ENCODE results near the gene PTTG2.
"Not testable (repeated sequence)": the region's sequence is repeated elsewhere in the genome, so short reads cannot be mapped to it uniquely, and the experiment has no call there.

The PTTG2 gene

DNA sequence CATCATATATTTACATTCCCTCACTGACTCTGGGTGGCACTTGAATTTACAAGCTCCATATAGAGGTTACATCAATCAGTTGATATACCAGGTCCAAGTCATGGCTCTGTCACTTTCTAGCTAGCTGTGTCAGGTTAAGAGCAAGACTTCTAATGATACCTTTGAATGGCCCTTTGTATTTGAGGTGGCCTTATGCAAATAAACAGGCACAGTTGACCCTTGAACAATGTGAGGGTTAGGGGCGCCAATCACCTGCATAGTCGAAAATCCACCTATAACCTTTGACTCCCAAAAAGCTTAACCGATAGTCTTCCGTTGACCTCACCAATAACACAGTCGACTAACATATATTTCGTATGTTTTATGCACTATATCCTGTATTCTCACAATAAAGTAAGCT, 1.3 kb upstream of the PTTG2 start:
- no peak for DNase-seq

DNA sequence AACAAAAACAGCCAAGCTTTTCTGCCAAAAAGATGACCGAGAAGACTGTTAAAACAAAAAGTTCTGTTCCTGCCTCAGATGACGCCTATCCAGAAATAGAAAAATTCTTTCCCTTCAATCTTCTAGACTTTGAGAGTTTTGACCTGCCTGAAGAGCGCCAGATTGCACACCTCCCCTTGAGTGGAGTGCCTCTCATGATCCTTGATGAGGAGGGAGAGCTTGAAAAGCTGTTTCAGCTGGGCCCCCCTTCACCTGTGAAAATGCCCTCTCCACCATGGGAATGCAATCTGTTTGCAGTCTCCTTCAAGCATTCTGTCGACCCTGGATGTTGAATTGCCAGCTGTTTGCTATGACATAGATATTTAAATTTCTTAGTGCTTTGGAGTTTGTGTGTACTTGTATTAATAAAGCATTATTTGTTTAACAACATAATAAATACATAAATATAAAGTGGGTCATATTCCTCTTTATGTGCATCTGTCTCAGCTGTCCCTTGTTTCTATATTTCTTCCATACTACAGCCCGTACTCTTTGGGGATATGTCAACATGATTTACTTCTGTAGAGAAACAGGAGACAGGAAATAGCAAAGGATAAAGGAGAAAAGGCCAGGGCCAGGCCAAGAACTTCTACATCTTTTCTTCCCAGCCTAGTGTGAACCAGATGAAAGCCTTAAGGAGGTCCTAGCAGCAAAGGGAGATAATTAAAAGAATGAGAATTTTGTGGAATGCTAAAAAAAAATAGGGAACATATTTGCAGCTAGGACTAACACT, 667 bp downstream of the PTTG2 start:
- no peak for DNase-seq

DNA sequence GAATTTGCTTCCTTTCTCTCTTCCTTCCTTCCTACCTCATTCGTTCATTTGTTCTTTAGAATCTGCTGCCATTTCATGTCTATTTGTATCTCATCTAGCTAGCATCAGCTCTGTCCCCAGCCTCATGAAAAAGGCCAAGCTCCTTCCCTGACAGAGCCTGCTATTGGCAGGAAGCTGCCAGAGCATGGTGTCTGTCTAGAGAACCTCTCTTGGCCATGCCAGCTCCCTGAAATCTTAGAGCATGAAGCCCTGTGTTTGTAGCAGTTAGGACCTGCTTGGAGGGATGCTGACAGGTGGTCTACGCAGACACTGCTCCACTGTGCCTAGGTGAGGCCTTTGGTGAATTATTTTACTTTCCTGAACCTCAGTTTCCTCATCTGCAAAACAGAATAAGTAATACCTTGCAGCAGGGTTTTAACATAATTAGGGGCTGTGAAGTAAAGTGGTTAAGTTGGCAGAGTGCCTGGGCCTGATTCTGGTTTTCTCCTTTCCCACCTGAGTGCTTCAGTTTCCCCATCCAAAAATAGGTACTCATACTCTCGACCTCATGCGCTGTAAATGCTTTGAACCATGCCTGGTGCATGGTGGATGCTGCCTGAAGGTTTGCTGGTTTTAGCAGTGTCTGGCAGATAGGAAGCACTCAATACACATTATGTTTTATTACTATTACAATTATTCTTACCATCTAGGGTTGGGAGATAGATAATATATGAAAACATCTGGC, 4.7 kb downstream of the PTTG2 start:
- DNase-seq, result no peak

DNA sequence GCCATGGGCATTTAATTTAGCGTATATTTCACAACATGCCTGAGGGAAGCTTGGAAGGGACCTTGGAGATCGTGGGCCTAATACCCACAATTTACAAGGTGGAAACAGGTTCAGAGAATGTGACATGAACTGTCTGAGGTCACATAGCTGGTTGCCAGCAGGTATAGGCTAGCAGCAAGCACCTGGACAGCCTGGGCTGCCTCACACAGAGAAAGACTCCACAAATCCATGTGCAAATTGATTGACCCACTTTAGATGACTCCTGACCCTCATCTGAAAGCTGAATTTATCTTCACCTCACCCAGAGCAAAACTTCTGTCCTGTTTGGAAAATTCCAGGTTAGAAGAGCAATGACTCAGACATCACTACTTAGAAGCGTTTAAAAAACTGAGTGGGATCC, 5.8 kb downstream of the PTTG2 start:
- DNase-seq, result no peak

DNA sequence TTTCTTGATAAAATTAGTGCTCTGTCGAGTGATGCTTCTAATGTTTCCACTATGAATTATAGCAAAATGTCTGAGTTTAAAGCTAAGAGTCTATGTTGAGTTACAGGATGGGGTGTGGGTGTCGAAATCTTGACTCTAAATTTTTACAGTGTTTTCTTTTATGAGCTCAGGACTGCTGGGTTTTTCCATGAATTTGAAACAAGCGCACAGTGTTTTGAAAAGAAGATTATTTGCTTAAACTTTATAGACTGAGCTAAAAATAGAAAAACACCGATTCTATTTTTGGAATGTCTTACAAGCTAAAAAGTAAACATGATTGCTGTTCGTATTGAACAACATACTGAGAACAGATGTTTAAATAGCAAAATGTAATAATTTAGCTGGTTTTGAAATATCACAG, 7.5 kb downstream of the PTTG2 start:
- DNase-seq, result no peak

DNA sequence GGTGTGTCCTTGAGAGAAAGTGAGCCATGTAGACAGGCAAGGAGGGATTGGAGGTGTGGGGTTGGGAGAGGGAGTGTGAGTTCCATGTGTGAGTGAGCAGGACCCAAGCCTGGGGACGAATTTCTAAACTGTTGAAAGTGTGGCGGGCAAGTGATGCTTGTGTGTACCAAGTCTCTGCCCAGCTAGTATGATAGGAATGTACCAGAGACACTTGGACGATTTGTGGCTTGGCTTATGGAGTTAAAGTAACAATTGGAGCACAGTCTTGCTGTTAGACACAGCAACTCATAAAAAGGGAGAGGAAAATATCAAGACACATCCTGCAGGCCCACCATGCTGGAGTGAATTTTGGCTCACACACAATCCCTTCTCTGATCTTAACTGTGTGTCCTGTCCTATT, 8.5 kb downstream of the PTTG2 start:
- no peak for DNase-seq

DNA sequence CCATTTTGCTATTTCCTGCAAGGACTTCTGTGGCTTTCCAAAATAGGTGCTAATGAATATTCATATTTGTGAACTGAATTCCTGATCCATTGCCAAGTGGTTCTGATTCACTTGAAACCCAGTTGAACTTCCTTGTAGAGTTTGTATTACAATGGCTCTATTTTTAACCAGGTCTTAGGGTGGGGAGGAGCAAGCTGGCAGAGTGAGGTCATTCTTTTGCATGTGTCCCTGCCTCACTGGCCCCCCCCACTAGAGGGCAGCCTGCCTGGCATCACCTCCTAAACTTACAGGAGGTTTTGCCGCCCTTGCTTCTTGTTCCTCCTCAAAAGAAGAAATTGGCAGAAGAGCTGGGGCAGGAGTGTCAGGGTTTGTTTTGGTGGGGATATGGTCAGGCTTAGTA, 10.5 kb downstream of the PTTG2 start:
- DNase-seq, result peak; percentile 69 to 81

DNA sequence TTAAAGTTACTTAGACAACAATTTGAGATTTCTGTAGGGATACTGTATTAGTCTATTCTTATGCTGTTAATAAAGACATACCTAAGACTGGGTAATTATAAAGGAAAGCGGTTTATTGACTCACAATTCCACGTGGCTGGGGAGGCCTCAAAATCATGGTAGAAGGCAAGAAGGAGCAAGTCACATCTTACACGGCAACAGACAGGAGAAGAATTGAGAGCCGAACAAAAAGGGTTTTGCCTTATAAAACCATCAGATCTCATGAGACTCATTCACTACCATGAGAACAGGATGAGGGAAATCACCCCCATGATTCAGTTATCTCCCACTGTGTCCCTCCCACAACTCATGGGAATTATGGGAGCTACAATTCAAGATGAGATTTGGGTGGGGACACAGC, 11.0 kb downstream of the PTTG2 start:
- DNase-seq, result no peak

DNA sequence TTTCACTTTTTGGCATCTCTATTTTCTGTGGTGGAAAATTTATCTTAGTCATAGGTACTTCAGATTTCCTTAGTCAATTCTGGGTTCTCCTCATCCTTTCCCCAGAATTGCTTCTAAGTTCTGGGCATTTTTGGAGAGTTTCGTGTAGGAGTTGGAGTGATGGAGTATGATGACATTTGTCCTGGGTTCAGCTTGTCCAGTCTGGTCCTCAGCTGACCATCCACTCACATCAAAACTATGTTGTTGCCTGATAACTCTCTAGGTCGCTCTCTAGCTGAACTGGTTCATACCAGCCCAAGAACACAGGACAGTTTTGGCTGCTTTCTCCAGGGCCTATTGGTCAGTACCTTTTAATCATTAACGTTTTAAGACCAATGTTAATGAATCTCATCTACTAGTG, 13.2 kb downstream of the PTTG2 start:
- no peak for DNase-seq

DNA sequence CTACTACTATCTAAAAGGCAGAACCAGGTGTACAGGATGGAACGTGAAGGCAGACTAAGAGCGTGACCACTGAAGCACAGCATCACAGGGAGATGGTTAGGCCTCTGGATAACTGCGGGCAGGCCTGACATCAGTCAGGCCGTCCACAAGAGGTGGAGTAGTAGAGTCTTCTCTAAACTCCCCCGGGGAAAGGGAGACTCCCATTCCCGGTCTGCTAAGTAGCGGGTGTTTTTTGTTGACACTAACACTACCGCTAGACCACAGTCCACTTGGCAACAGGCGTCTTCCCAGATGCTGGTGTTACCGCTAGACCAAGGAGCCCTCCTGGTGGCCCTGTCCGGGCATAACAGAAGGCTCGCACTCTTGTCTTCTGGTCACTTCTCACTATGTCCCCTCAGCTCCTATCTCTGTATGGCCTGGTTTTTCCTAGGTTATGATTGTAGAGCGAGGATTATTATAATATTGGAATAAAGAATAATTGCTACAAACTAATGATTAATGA, 15.2 kb downstream of the PTTG2 start:
- not testable (repeated sequence) for DNase-seq

DNA sequence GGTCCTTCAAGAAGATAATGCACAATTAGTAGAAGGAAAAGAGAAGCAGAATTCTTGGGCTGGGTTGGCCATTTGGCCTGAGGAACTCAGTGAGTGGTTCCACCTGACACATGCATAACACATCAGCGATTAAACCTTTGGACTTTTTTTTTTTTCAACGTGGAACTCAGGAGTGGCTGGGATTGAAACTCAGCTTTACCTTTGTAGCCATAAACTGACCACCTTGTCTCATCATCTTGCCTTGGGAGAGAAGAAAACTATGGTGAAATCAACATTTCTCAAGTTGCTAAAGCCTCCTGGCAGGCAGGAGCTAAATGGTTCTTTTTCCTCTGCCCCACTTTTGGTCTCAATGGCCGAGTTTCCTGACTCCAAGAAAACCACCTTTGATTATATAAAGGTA, 16.3 kb downstream of the PTTG2 start:
- DNase-seq, result no peak

DNA sequence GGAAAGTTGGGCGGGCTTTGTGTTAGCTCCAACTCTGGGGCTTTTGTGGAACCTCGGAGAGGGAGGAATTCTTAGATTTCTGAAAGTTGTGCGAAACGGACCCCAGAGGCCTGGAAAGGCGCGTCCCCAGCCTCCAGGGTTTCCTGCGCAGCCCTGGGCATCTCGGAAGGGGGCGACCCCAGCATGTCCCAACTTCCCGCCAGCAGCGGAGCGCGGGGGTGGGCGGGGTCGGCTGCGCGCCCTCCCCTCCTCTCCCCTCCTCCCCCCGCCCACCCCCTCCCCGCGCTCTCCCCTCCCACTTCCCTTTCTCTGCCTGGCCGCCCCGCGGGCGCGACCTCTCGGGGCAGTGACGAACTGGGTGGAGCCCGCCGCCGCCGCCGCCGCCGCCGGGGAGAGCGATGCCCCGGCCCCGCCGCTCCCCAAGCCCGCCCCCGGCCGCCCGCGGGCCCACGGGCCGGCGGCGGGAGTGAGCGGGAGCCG, 16.8 kb downstream of the PTTG2 start:
- peak; percentile 86 to 87 for DNase-seq

DNA sequence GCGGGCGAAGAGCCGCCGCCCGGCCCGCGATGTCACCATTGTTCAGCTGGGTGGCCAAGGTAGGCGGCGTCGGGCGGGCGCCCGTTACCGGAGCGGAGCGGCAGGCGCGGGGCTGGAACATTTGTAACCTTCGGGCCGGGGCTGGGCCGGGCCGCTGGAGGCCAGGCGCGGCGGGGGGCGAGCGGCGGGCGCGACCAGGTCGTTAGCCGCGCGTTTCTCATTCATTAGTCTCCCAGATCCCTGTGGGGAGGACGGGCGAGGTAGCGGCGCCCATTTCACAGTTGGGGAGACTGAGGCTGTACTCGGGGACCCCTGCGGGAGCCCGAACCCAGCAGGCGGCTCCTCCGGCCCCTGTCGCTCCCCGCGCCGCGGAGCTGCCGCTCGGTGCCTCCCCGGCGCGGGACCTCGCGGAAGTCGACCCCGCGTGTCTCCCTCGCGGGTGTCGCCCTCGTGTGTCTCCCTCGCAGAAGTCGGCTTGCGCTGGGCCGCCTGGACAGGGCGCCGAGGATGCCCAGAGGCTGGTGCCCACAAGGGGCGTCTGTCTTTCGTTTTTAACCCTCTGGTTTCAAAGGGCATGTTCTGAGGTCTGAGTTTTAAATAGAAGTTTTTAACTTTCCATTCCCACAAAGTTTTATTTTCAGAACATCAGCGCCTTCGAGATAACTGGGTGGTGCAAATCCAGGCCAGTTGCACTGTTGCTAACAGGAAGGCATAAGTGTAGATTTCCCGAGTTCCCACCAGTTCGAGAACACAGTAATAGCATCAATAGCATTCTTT, 17.5 kb downstream of the PTTG2 start:
- DNase-seq, result peak; percentile 80 to 84

DNA sequence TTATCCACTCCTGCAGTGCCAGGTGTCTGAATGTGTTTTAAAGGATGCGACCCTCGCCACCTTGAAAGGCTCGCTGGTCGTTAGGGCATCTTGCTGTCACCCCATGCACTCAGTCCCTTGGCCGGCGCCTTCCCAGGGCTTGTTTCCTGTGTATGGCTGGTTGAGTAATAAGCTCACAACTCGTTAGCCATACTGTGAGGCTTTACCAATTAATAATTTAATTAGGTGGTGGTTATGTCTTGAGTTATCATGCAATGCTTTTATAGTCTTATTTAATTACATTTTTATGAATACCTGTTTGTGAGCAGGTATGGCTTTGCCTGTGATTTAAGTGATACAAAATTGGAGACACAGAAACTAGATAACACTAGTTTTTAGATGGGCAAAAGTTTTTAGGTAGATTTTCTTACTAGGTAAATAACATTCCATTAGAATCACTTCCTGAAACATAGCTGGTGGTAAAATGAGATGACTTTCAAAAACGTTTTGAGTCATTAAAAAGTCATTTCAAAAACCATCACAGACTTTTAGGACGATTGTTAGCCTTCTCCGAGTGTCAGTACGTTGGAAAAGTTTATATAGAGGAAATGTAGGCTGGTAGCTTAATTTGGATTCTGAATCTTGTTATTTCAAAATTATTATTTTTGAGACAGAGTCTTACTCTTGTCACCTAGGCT, 18.2 kb downstream of the PTTG2 start:
- DNase-seq, result peak; percentile 12

DNA sequence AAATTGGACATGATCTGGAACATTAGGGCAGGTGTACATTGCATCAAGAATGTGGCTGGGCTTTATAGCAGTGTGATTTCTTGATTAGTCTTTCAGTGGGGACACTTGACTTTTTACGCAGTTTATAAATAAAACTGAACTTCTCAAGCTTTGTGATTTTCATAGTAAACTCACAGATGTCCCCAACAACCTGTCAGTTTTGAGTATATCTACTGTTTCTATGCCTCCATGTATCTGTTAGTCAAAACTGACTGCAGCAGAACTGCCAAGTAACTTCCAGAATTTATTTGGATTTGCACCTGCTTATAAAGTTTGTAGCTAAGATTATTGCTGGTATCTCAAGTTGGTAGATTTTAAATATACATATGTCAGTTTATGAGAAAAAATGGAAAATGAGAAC, 20.0 kb downstream of the PTTG2 start:
- DNase-seq, result no peak

DNA sequence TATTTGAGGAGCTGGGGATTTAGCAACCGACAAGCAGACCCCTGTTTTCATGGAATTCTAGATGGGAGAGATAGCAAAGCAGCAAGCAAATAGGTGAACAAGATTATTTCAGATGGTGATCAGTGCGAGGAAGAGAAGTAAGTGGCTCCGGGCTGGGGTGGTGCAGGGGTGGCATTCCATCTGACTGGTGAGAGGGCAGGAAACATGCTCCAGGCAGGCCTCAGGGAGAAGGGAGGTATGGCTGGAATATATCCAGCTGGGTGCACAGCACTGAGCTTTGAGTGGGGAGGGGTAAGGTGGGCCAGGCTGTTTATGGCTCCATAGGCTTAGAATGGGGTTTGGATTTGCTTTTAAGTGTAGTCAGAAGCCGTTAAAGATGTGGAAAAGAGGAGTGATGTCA, 21.2 kb downstream of the PTTG2 start:
- DNase-seq, result no peak

DNA sequence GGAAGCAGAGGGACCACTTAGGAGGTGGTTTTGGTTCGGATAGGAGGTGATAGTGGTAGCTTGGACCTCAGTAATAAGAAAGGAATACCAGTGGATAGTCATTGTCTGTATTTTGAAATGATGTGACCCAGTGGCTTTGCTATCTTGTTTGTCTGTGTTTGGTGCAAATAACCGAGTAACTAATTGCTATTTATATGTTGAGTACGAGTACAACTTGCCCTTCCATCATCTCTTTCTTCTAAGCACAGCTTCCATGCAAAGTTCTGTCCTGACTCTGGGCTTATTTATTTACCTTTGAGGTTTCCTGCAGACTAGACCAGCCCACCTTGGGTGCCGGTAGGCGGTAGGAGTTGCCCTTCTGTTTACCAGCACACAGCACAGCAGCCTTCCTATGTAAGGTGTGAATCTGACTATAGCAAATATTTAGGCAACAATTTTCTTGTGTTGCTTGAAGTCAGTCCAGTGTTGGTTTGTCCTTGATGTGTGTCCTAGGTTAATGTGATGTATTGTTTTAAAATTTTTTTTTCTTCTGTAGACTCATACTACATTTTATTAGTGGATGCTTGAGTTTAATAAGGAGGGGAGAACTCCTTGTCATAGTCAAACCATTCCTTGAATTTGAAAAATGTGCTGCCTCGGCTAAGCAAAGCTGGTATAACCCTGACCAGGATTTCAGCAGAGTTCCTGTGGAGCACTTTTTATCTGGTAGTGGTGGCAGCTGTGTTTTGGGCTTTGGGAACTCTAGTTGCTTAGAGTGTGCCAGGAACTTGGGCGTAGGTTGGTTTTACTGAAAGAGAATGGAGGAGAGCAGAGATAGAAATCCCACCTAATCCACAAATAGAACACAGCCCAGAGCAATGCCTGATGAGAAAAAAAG, 21.9 kb downstream of the PTTG2 start:
- no peak for DNase-seq

DNA sequence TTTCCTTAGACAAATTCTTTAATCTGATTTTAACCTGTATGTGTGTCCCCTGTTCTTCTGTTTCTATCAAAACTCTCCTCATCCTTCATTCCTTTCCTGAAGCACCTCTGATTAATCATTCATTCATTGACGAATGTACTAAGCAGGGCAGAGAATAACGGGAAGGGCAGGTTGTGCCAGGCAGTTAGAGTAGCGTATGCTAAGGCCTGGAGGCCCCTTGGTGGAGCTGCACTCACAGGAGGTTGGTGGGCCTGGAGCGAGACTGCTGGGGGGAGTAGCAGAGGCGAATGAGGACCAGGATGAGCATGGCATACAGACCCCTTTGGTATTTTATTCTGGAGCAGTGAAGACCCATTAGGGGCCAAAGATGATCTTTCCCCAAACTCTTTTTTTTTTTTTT, 22.5 kb downstream of the PTTG2 start:
- DNase-seq, result no peak

DNA sequence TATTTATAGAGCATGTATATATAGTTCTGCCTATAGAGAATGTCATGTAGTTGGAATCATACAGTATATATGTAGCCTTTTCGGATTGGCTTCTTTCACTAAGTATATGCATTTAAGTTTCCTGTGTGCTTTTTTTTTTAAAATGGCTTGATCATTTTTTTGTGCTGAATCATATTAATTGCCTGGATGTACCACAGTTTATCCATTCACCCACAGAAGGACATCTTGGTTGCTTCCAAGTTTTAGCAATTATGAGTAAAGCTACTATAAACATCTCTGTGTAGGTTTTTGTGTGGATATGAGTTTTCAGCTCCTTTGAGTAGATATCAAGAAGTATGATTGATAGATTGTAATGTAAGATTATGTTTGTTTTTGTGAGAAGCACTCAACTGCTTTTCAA, 23.8 kb downstream of the PTTG2 start:
- no peak for DNase-seq

DNA sequence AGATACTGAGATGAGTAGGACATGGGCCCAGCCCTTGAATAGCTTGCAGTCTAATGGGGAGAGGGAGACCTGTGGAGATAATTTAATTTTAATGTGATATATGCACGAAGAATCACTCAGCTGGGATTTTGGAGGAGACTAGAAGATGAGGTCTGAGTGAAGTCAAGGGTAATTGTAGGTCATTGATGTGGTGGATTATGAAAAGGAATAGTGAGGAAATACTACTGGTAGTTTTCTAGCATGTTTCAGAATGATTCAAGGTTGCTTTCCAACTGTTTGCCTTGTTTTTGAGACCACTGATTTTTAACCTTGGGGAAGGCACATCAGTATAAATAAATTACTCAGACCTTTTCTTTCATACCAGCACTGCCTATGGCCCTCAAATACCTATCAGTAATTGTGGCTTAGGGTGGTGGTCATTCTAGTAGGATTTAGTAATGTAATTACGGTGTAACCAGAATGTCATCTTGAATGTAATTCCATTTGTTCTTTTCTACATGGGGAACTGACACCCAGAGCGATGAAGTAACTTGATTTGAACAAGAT, 25.6 kb downstream of the PTTG2 start:
- DNase-seq, result no peak

DNA sequence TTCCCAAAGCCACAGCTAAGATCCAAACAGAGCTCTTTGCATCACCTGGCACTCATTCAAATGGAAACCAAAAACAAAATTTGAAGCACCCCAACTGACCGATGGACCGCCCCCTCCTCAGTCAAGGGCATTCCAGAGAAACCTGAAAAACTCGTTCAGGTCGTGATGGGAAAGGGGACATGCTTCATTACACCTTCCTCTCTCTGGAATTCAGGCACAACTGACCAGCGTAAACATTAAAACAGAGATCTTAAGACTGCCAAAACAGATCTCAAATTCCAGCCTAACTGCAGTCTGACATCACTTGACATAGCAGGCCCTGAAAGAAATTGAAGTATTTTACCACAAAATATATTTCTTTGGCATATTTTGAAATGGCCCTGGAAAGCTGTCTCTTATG, 28.5 kb downstream of the PTTG2 start:
- DNase-seq, result no peak

Measured in CD4-positive, alpha-beta T cell treated with Interleukin-1 beta for 1 hour (primary cell).